Loucy (cell line): ENCODE results near the gene IL20RA.

Source experiments
- CTCF ChIP-seq: fragments of 200-600 bp; sonication (generic); conservative IDR thresholded peaks from 2 replicates; pipeline ENCODE4 v1.5.1; 2014; ENCODE audit warnings: mild to moderate bottlenecking, antibody characterized with exemption, low read length
- EZH2phosphoT487 ChIP-seq: fragments of 200-600 bp; IDR thresholded peaks from 2 replicates; pipeline ENCODE4 v1.6.1; 2018; ENCODE audit warnings: antibody characterized with exemption, mild to moderate bottlenecking, moderate library complexity, borderline replicate concordance

- TF ChIP-seq CTCF = no peak
- no peak for TF ChIP-seq EZH2phosphoT487
These were observed 80.4 kb downstream of the IL20RA start for GRCh38 chr6:136964398-136964797.
